Measurements from ENCODE around the gene PPP3CA. TPM values are rescaled to one million over a fixed set of nuclear protein-coding genes. Genes with fewer than 3 reads are reported as not detected.
A peak's percentile ranks its signal among the peaks of the same experiment; 100 is the strongest.

Gene PPP3CA
- total and polyA plus RNA-seq, 2 of the 13 experiments (the other 11 are each of a cell fraction or from before 2014, with no cell fraction given) = 4.8 to 13.2 TPM

DNA sequence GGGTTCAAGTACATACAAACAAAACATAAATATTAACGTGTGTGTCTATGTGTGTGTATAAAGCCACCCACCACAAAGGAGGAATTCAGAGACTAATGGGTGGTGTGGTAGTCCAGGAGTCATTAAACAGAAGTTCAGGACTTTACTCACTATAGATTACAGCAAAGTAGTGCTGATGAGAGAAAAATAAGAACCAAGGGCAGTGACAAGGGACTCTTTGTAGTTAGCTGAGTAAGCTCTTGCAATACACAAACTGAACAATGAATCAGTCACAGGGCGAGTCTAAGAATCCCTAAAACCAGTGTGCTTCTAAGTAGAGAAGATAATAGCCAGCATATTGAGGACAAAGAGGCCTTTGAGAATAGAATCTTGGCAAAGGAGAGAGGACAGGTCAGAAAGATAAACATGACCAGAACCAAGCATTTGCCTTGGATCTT is 232.4 kb downstream of the PPP3CA start (continued):
- TF ChIP-seq SKI (IDR thresholded peaks at IDR 0.05; ENCODE audit: partially characterized antibody) = peak; percentile 14
- no peak for TF ChIP-seq HNRNPH1 (optimal IDR thresholded peaks at IDR 0.05; ENCODE audit: low read depth, low read length)

DNA sequence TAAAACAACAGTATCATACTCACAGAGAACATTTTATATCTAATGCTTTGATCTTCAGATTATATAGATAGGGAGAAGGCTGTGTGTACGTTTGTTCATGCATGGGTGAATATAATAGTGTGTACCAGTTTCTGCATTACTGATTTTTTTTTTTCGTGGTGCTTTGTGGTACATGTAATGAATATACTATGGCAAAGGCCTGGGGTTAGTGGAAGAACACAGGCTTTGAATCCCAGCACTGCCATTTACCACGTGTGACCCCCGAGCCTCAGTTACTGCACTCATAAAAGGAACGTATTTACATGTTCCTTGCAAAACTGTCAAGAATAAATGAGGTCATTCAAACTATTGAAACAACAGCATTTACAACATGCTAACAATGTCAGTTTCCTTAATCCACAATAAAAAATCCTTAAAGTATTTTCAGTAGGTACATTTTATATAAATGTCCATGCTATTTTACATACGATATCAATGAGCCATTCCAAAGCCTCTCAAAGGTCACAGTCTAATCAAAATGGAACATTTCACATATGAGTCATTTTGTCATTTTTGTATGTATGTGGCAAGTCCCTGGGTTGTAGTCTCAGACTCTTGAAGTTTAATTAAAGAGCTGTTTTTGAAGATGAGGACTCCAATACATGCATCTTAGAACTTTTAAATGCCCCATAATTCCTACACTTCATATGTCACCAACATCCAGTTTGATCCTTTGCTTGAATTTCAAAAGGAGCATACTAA is 242.8 kb downstream of the PPP3CA start:
- 95% methylated on average over 6 of the region's 6 CpGs for WGBS (ENCODE audit: low lambda C conversion rate)
- no peaks in the 10 kb centered on the region for H3K27me3 ChIP-seq (ENCODE audit: control insufficient read depth in 1 of 2, insufficient read depth in 2 of 2, low read length in 2 of 2)
- H3K4me3 ChIP-seq (replicated peaks in 1 of 3; ENCODE audit: insufficient read depth in 1 of 3, low read depth in 2 of 3, low read length in 3 of 3) = no peak overlapping the region
- H3K36me3 ChIP-seq (replicated peaks in 1 of 2; ENCODE audit: control insufficient read depth in 1 of 2, insufficient read depth in 2 of 2, low read length in 2 of 2) = 0 out of 5 replicates have a peak, but pooled peaks cover 0 to 3% of the 10 kb centered on the region in 2 experiments
- H3K27ac ChIP-seq (ENCODE audit: extremely low read length, insufficient read depth, low read length) = no peak overlapping the region
- ATAC-seq (no peak), DNase-seq (ENCODE audit: low spot score) (no peak), FAIRE-seq (no peak)
- BruUV-seq (replicated peaks) = no TSS peak
- no peaks in the 10 kb centered on the region for H3K9me3 ChIP-seq (ENCODE audit: low read length)
- no peak overlapping the region for H2AFZ ChIP-seq (ENCODE audit: low read length)
- no peaks in the 10 kb centered on the region for H4K20me1 ChIP-seq (ENCODE audit: insufficient read depth, low read length)
- intact Hi-C loops (cut with micrococcal nuclease; ENCODE audit: unreplicated experiment) = no loop called here
- POLR2A ChIA-PET = no interaction called here
- CTCF ChIA-PET (ENCODE audit: low intra/inter-chr PET ratio, low total read pairs) = no interaction called here
- no peak overlapping the region for H3K9ac ChIP-seq (ENCODE audit: insufficient read depth, low read depth, low read length)
- in situ Hi-C loops (cut with HindIII; ENCODE audit: extremely low pct_ligation_motif_present, low pct_unique_long_range_greater_than_20kb) = no loop called here
- no peaks in the 10 kb centered on the region for H3K4me1 ChIP-seq (ENCODE audit: insufficient read depth, low read length)
- no peaks in the 10 kb centered on the region for H3K79me2 ChIP-seq (ENCODE audit: insufficient read depth, low read length)
- no peak overlapping the region for H3K4me2 ChIP-seq (ENCODE audit: low read depth, low read length)
- TF ChIP-seq HHEX (CRISPR knock-in tag; IDR thresholded peaks at IDR 0.05) (no peak), ZFP82 (CRISPR knock-in tag; IDR thresholded peaks at IDR 0.05; ENCODE audit: borderline replicate concordance) (no peak), ZNF24 (IDR thresholded peaks at IDR 0.05) (no peak), GABPA (IDR thresholded peaks at IDR 0.05; ENCODE audit: low read depth, low read length) (no peak), GABPA (CRISPR knock-in tag; IDR thresholded peaks at IDR 0.05; ENCODE audit: low read depth) (no peak), ZNF772 (CRISPR knock-in tag; IDR thresholded peaks at IDR 0.05) (no peak), ZNF75D (CRISPR knock-in tag; IDR thresholded peaks at IDR 0.05; ENCODE audit: borderline replicate concordance) (no peak)
- TF ChIP-seq, protein P1, sequence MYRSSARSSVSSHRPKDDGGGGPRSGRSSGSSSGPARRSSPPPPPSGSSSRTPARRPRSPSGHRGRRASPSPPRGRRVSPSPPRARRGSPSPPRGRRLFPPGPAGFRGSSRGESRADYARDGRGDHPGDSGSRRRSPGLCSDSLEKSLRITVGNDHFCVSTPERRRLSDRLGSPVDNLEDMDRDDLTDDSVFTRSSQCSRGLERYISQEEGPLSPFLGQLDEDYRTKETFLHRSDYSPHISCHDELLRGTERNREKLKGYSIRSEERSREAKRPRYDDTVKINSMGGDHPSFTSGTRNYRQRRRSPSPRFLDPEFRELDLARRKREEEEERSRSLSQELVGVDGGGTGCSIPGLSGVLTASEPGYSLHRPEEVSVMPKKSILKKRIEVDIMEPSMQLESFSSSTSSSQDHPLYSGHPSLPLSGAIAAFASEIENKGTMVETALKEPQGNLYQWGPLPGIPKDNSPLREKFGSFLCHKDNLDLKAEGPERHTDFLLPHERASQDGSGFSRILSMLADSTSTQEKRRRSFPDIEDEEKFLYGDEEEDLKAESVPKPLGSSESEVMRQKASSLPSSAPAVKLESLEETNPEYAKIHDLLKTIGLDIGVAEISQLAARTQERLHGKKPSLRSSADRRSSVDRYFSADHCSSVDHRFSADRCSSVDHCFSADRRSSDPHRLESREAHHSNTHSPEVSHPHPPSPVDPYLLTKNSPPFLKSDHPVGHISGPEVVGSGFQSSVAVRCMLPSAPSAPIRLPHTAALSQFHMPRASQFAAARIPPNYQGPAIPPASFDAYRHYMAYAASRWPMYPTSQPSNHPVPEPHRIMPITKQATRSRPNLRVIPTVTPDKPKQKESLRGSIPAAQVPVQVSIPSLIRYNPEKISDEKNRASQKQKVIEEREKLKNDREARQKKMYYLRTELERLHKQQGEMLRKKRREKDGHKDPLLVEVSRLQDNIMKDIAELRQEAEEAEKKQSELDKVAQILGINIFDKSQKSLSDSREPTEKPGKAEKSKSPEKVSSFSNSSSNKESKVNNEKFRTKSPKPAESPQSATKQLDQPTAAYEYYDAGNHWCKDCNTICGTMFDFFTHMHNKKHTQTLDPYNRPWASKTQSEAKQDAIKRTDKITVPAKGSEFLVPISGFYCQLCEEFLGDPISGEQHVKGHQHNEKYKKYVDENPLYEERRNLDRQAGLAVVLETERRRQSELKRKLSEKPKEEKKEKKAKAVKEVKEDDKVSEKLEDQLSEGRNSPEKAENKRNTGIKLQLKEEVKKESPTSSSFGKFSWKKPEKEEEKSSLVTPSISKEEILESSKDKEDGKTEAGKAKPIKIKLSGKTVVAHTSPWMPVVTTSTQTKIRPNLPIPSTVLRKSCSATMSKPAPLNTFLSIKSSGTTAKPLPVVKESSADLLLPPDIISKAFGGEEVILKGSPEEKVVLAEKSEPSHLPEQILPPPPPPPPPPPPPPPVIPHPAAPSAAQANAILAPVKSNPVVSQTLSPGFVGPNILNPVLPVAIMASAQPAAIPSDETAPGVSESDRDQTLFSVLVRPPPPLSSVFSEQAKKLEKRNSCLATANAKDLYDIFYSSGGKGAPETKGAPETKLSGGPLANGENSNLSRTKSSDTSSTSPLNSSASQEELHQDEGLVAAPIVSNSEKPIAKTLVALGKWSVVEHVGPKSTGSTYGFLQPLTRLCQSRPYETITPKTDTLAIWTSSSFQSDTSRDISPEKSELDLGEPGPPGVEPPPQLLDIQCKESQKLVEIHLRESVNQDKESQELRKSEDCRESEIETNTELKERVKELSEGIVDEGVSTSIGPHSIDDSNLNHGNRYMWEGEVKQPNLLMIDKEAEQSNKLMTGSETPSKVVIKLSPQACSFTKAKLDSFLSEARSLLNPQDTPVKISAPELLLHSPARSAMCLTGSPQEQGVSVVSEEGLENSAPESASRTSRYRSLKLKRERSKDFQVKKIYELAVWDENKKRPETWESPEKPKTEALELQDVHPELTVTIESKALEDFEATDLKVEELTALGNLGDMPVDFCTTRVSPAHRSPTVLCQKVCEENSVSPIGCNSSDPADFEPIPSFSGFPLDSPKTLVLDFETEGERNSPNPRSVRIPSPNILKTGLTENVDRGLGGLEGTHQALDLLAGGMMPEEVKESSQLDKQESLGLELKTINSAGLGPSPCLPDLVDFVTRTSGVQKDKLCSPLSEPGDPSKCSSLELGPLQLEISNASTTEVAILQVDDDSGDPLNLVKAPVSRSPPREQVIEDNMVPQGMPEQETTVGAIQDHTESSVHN (CRISPR knock-in tag; IDR thresholded peaks at IDR 0.05) = no peak
- TF ChIP-seq, protein P2, sequence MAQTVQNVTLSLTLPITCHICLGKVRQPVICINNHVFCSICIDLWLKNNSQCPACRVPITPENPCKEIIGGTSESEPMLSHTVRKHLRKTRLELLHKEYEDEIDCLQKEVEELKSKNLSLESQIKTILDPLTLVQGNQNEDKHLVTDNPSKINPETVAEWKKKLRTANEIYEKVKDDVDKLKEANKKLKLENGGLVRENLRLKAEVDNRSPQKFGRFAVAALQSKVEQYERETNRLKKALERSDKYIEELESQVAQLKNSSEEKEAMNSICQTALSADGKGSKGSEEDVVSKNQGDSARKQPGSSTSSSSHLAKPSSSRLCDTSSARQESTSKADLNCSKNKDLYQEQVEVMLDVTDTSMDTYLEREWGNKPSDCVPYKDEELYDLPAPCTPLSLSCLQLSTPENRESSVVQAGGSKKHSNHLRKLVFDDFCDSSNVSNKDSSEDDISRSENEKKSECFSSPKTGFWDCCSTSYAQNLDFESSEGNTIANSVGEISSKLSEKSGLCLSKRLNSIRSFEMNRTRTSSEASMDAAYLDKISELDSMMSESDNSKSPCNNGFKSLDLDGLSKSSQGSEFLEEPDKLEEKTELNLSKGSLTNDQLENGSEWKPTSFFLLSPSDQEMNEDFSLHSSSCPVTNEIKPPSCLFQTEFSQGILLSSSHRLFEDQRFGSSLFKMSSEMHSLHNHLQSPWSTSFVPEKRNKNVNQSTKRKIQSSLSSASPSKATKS (CRISPR knock-in tag; IDR thresholded peaks at IDR 0.05) = no peak
